Activated B cell treated with CpG ODN at 0.5 μM for 24 hours (primary cell): ENCODE data around the gene ABLIM2. TPM values are rescaled to one million over a fixed set of nuclear protein-coding genes. Genes with fewer than 3 reads are reported as not detected.

Experiments
- ATAC-seq: fragments of 200-7000 bp; cut with Tn5 transposase; one replicate; pipeline ENCODE4 v1.10.0; 2021; ENCODE audit warnings: low read depth, mild to moderate bottlenecking, moderate library complexity
- CTCF ChIA-PET: fragments of 350-600 bp; sonication (Branson Sonifier 250); formaldehyde crosslinking; loops from one replicate; lab custom pipeline; 2021; ENCODE audit warnings: antibody characterized with exemption; lab: Charles Lee
- POLR2A ChIA-PET: fragments of 350-600 bp; sonication (Branson Sonifier 250); formaldehyde crosslinking; loops from one replicate; lab custom pipeline; 2021; ENCODE audit warnings: antibody characterized with exemption; lab: Charles Lee
- DNase-seq: peaks from one replicate; pipeline ENCODE4 v3.0.0; 2022
- H3K27ac Mint-ChIP-seq: one replicate; pipeline ENCODE4 v1.8.0; 2020; ENCODE audit warnings: mixed read lengths
- H3K27me3 Mint-ChIP-seq: one replicate; pipeline ENCODE4 v1.8.0; 2021; ENCODE audit warnings: mixed read lengths
- H3K36me3 Mint-ChIP-seq: one replicate; pipeline ENCODE4 v1.8.0; 2021; ENCODE audit warnings: low read depth, mixed read lengths
- H3K4me1 Mint-ChIP-seq: one replicate; pipeline ENCODE4 v1.8.0; 2021; ENCODE audit warnings: mixed read lengths
- H3K4me3 Mint-ChIP-seq: one replicate; pipeline ENCODE4 v1.8.0; 2020; ENCODE audit warnings: mild to moderate bottlenecking, mixed read lengths
- H3K9me3 Mint-ChIP-seq: one replicate; pipeline ENCODE4 v1.8.0; 2020; ENCODE audit warnings: mixed read lengths
- intact Hi-C: fragments of 100-400 bp; cut with micrococcal nuclease; formaldehyde crosslinking; loops from one replicate; pipeline ENCODE4 v1.15.1; 2024
- total RNA-seq: library from RNA; stranded (reverse); gene quantifications from 2 replicates; pipeline ENCODE4 v1.2.3, GENCODE V29; 2022
- TF ChIP-seq, protein P1 (sequence below): fragments of 200-600 bp; IDR thresholded peaks from one replicate; pipeline ENCODE4 v1.8.0; 2022; ENCODE audit warnings: antibody characterized with exemption, mild to moderate bottlenecking

ABLIM2 gene
- total RNA-seq, 1 donor from 2014 or later: 5.2 TPM

DNA sequence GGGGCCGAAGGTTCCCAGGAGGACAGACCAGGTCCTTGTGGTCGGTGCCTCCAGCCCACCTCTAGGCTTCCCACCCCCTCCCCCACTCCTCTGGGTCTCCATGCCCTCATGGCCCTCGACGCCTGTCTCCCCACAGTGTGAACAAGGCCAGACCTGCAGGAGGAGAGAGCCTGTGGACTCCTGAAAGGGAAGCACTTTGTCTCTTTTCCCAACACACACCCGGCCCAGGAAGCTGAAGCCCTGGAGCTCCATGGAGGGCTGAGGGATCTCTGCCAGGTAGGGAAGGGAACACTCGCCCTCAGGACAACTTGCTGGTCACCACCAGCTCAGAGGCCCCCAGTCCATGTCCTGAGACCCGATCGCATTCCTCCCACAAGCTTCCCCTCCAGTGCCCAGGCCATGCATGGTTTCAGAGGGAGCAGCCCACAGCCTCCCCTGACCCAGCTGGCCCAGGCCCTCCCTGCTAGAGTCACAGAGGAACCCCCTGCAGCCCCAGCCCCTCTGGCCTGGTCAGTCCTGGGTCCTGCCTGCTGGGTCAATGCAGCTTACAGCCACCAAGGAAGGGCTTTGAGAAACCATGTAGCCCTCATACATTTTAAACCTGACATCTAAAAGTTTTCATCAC is 60.8 kb downstream of the ABLIM2 start:
- TF ChIP-seq, protein P1, sequence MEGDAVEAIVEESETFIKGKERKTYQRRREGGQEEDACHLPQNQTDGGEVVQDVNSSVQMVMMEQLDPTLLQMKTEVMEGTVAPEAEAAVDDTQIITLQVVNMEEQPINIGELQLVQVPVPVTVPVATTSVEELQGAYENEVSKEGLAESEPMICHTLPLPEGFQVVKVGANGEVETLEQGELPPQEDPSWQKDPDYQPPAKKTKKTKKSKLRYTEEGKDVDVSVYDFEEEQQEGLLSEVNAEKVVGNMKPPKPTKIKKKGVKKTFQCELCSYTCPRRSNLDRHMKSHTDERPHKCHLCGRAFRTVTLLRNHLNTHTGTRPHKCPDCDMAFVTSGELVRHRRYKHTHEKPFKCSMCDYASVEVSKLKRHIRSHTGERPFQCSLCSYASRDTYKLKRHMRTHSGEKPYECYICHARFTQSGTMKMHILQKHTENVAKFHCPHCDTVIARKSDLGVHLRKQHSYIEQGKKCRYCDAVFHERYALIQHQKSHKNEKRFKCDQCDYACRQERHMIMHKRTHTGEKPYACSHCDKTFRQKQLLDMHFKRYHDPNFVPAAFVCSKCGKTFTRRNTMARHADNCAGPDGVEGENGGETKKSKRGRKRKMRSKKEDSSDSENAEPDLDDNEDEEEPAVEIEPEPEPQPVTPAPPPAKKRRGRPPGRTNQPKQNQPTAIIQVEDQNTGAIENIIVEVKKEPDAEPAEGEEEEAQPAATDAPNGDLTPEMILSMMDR: no peak
- Mint-ChIP-seq H3K9me3 (peaks cover 12% of the 10 kb centered on the region), H3K27me3 (peaks cover 3% of the 10 kb centered on the region), H3K4me1 (no peaks in the 10 kb centered on the region), H3K4me3 (no peak overlapping the region), H3K36me3 (peaks cover 3% of the 10 kb centered on the region), H3K27ac (no peak overlapping the region)
- intact Hi-C loops: no loop called here
- ChIA-PET CTCF (no interaction called here), POLR2A (interaction anchor here (0.7 kb wide), 1 partner anchor 11 kb away, joined by 5 read pairs; no protein-coding TSS in a partner anchor)
- ATAC-seq (no peak), DNase-seq (no peak)

DNA sequence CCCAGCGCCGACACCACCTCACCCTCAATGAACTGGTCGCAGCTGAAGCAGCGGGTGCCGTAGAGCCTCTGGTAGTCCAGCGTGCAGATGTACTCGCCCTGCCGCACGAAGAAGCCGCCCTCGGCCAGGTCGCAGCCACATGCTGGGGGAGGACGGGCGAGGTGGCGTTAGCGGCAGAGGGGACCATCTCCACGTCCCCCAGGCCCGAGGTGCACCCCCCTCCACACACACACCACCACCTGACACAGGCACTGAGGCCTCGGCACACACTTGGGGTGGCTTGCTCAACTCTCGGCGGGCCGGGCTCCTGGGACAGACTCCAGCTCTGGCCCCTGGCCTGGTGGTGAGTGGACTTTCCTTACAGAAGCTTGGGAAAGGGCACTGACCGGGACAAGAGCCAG is 61.5 kb downstream of the ABLIM2 start:
- no peak overlapping the region for H3K4me3 Mint-ChIP-seq
- DNase-seq: no peak
- peaks cover 3% of the 10 kb centered on the region for H3K36me3 Mint-ChIP-seq
- H3K27me3 Mint-ChIP-seq: no peaks in the 10 kb centered on the region
- TF ChIP-seq, protein P1: no peak
- ChIA-PET POLR2A (no interaction called here), CTCF (no interaction called here)
- peaks cover 14% of the 10 kb centered on the region for H3K9me3 Mint-ChIP-seq
- no peaks in the 10 kb centered on the region for H3K4me1 Mint-ChIP-seq
- H3K27ac Mint-ChIP-seq: no peak overlapping the region
- intact Hi-C loops: no loop called here
- ATAC-seq: no peak

DNA sequence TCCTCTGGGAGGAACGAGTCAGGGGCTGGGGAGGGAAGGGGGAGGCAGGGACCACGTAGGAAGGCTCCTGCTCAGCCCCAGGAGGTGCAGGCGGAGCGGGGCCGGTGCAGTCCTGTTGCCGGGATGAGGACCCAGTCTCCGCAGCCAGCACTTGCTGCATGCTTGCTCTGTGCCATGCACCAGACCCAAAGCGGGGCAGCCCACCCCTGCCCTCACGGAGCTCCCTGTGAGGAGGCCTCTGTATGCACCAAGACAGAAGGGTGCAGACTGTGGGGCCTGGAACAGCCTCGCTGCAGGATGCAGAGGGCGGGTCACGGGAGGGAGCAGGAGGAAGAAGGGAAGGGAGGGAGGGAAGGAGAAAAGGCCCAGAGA is 61.9 kb downstream of the ABLIM2 start:
- TF ChIP-seq, protein P1: no peak
- ATAC-seq (no peak), DNase-seq (no peak)
- Mint-ChIP-seq H3K4me1 (no peaks in the 10 kb centered on the region), H3K27ac (no peak overlapping the region), H3K4me3 (no peak overlapping the region), H3K27me3 (no peaks in the 10 kb centered on the region), H3K9me3 (peaks cover 14% of the 10 kb centered on the region), H3K36me3 (peaks cover 3% of the 10 kb centered on the region)
- intact Hi-C loops: no loop called here
- ChIA-PET CTCF (no interaction called here), POLR2A (no interaction called here)

DNA sequence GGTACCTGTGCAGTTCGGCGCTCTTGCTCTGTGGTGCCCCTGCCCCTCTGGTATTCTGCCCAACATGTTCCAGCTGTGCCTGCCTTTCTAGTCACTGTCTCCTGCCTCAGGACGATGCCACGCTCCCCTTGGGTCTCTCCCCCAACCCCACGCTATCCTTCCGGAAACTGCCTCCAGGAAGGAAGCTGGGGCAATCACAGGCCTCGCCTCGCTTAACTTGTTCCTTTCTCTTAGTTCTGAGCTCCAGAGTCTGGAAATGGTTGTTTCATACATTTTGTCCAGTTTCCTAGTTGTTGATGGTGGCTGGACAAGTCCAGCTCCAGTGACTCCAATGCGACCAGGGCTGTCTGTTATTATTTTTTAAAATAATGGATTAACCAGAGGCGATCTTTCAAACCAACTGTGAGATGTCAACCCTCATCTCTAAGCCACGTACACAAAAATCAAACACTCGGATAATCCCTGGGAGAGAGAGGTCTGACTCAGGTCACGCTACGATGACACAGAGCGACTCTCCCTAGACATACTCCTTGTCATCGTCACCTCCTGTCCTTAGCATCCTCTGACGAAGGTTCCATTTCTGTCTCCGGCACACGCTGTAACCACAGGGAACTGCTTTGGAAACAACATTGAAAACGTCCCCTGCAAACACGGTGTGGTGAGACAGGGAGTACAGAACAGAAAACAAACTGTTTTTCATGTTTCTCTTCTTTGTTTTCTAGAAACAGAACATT is 62.5 kb downstream of the ABLIM2 start:
- TF ChIP-seq, protein P1: no peak
- POLR2A ChIA-PET: no interaction called here

DNA sequence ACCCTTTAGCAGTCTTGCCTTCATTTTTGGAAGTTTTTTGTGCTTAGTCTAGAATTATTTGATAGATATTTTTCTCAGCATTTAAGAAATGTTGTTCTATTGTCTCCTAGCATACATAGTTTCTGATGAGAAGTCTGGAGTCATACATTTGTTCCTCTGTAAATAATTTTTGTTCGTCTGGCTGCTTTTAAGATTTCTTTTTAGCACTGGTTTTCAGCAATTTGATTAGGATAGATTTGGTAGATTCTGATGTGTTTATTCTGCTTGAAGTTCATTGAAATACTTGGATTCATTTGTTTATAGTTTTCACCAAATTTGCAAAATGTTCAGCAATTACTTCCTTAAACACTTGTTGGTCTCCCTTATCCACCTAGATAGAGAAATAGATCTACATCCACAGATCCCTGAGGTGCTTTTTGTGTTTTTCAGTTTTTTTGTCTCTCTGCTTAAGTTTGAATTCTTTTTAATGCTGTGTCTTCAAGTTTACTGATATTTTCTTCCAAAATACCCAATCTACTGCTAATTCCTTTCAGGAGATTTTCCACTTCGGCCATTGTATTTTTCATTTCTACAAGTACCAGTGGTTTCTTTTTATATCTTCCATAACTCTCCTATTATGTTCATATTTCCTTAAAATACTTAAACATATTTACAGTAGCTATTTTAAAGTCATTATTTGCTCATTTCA is 64.9 kb downstream of the ABLIM2 start:
- Mint-ChIP-seq H3K4me1 (no peaks in the 10 kb centered on the region), H3K27me3 (no peaks in the 10 kb centered on the region), H3K9me3 (peaks cover 14% of the 10 kb centered on the region), H3K27ac (no peak overlapping the region), H3K4me3 (no peak overlapping the region), H3K36me3 (peaks cover 3% of the 10 kb centered on the region)
- intact Hi-C loops: no loop called here
- POLR2A ChIA-PET: no interaction called here
- CTCF ChIA-PET: no interaction called here
- no peak for ATAC-seq
- no peak for DNase-seq
- TF ChIP-seq, protein P1: no peak

More for the DNA sequence above, 62.5 kb downstream of the ABLIM2 start:
- H3K9me3 Mint-ChIP-seq: peaks cover 14% of the 10 kb centered on the region
- peaks cover 3% of the 10 kb centered on the region for H3K36me3 Mint-ChIP-seq
- H3K4me1 Mint-ChIP-seq: no peaks in the 10 kb centered on the region
- no peak overlapping the region for H3K27ac Mint-ChIP-seq
- CTCF ChIA-PET: no interaction called here
- intact Hi-C loops: no loop called here
- DNase-seq (no peak), ATAC-seq (no peak)
- H3K4me3 Mint-ChIP-seq: no peak overlapping the region
- no peaks in the 10 kb centered on the region for H3K27me3 Mint-ChIP-seq
